WERI-Rb-1 (cell line): Measurements from ENCODE around the gene MSH3.

Experiments
- DNase-seq: peaks from one replicate; pipeline ENCODE4 v3.0.0-alpha.2; 2020
- H3K27ac ChIP-seq: fragments of 250-450 bp; sonication (Bioruptor Pico); 2 replicates; pipeline ENCODE4 v1.5.1; 2020; ENCODE audit warnings: mild to moderate bottlenecking, moderate library complexity
- H3K27me3 ChIP-seq: fragments of 250-450 bp; sonication (Bioruptor Pico); 2 replicates; pipeline ENCODE4 v1.5.1; 2021; ENCODE audit warnings: mild to moderate bottlenecking, low read depth, moderate library complexity; ENCODE audit not compliant: insufficient read depth, severe bottlenecking
- H3K36me3 ChIP-seq: fragments of 250-450 bp; sonication (Bioruptor Pico); 2 replicates; pipeline ENCODE4 v1.5.1; 2020; ENCODE audit warnings: mild to moderate bottlenecking, moderate library complexity
- H3K4me3 ChIP-seq: 2 replicates; pipeline ENCODE4 v1.5.1; 2011; ENCODE audit warnings: low read depth, mild to moderate bottlenecking, control low read depth, low read length
- H3K9me3 ChIP-seq: fragments of 250-450 bp; sonication (Bioruptor Pico); 2 replicates; pipeline ENCODE4 v1.5.1; 2021; ENCODE audit warnings: mild to moderate bottlenecking, moderate library complexity; ENCODE audit not compliant: severe bottlenecking
- TF ChIP-seq, protein P1 (sequence below): IDR thresholded peaks from 2 replicates; pipeline ENCODE4 v1.5.1; 2011; ENCODE audit warnings: low read depth, mild to moderate bottlenecking, control low read depth, inconsistent platforms, low read length

Gene MSH3

DNA sequence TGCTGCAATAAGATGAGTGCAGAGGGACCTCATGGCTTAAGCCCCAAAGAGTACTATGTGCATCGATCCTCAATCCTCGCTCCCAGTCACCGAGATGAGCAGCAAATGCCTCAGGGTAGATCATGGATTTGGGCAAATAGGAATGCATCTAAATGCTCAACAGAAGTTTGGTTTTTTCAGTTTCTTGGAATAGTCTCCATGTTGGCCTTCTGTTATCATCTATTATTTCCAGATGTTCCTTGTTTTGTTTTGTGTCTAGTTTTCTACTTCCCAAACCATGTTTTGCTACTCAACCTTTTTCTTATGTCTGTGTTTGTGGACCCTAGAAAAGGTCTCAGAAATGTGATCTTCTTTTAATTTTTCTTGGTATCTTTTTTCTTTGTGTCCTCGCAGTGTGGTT lies 262.2 kb downstream of the MSH3 start:
- Histone ChIP-seq H3K4me3 (no peak overlapping the region), H3K9me3 (no peaks in the 10 kb centered on the region), H3K27me3 (no peaks in the 10 kb centered on the region), H3K27ac (no peak overlapping the region), H3K36me3 (no peaks in the 10 kb centered on the region)
- no peak for DNase-seq
- TF ChIP-seq, protein P1, sequence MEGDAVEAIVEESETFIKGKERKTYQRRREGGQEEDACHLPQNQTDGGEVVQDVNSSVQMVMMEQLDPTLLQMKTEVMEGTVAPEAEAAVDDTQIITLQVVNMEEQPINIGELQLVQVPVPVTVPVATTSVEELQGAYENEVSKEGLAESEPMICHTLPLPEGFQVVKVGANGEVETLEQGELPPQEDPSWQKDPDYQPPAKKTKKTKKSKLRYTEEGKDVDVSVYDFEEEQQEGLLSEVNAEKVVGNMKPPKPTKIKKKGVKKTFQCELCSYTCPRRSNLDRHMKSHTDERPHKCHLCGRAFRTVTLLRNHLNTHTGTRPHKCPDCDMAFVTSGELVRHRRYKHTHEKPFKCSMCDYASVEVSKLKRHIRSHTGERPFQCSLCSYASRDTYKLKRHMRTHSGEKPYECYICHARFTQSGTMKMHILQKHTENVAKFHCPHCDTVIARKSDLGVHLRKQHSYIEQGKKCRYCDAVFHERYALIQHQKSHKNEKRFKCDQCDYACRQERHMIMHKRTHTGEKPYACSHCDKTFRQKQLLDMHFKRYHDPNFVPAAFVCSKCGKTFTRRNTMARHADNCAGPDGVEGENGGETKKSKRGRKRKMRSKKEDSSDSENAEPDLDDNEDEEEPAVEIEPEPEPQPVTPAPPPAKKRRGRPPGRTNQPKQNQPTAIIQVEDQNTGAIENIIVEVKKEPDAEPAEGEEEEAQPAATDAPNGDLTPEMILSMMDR = no peak

DNA sequence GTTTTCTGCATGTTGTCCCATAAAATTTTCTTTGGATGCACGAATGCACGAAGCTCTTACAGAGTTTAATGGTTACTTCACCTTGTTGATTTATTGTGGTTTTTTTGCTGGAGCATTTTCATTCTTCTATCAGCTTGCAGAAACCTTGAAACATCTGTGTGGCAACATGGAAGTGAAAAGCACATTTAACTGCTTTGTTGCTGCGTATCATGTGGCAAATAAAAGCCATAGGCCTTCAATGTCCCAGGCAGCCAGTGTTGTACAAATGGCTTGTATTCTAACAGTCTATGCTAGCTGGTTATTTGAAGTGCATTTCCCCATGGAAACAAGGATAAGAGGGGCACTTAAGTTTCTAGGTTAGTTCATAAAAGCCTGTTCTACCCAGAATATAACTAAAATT lies 263.2 kb downstream of the MSH3 start:
- no peak overlapping the region for H3K4me3 ChIP-seq

DNA sequence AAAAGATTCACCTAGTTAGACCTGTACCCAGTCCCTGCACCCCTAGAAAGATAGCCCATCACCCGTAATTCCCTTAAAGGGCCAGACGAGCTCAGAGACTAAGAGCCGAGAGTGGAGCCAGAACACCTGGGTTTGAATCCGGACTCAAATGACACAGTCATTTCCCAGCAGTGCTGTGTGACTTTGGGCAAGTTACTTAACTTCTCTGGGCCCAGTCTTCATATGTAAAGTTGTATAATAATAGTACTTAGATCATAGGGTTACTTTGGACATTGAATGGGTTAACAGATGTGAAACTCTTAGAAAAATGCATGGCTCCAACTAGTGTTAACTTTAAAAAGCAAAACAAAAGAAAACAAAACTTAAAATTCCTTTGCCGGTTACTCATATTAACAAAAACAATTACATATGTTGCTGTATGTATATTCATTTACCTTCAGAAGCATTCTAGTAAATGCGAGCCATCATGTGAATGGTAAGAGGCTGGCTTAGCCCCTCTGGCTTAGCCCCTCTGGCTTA lies 265.3 kb downstream of the MSH3 start:
- Histone ChIP-seq H3K4me3 (no peak overlapping the region), H3K36me3 (no peaks in the 10 kb centered on the region), H3K27ac (no peak overlapping the region), H3K27me3 (no peaks in the 10 kb centered on the region), H3K9me3 (no peaks in the 10 kb centered on the region)
- DNase-seq = no peak
- TF ChIP-seq, protein P1 = no peak

More for the DNA sequence above, 263.2 kb downstream of the MSH3 start:
- Histone ChIP-seq H3K36me3 (no peaks in the 10 kb centered on the region), H3K27me3 (no peaks in the 10 kb centered on the region), H3K9me3 (no peaks in the 10 kb centered on the region), H3K27ac (no peak overlapping the region)
- TF ChIP-seq, protein P1 = no peak
- DNase-seq = no peak

DNA sequence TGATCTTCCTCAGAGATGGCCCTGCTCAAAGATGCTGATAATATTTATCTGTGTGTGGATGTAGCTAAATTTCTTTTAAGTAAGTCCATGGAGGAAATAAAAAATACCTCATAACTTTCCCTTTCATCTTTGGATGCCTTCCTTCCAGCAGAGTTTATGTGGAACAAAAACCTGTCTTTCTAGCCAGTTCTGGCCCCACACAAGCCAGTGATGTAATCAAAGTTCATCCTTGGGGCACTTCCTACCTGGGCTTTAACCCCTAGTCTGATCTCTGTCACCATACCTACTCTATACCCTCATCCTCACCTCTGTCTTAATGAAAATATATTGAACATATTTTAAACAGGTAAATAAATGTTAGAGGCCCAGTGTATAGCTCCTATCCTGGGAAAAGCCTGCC lies 265.9 kb downstream of the MSH3 start:
- Histone ChIP-seq H3K36me3 (no peaks in the 10 kb centered on the region), H3K27ac (no peak overlapping the region), H3K27me3 (no peaks in the 10 kb centered on the region), H3K4me3 (no peak overlapping the region), H3K9me3 (no peaks in the 10 kb centered on the region)
- no peak for DNase-seq
- TF ChIP-seq, protein P1 = no peak

DNA sequence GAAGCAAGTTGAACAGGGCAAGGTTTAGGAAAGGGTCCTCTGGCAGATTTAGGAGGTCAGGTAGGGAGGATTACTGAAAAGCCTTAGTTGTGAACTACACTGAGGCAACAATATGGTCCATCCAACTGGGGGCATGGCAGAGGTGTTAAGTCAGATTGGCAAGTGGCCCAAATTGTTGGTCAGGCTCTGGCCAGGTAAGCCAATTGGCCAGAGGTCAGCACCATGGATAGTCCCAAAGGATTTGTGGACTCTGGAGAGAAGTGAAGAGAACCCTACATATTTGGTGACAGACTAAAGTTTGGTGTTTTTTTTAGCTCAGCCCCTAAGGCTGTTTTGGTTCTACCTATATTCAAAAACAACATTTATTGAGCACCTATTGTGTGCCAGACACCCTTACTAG lies 266.6 kb downstream of the MSH3 start:
- Histone ChIP-seq H3K4me3 (no peak overlapping the region), H3K27ac (no peak overlapping the region), H3K9me3 (no peaks in the 10 kb centered on the region), H3K36me3 (no peaks in the 10 kb centered on the region), H3K27me3 (no peaks in the 10 kb centered on the region)
- no peak for DNase-seq
- TF ChIP-seq, protein P1 = no peak

DNA sequence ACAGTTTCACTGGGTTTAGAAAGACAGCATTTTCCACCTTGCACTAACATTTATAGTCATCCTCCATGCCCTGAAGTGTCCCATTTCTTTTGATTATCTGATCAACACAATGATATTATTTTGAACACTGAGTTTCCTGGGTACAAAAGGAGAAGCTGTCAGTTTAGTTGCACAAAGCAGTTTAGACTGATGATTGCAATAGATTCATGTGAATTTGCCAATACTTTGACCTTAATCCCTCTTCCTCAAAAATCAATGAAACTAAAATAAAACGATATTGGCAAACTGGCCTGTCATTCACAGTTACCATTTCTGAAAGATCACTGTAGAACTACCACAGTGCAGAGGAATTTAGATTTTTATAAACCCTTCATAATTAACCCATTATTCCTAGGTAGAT lies 271.5 kb downstream of the MSH3 start:
- Histone ChIP-seq H3K9me3 (no peaks in the 10 kb centered on the region), H3K27ac (no peak overlapping the region), H3K27me3 (no peaks in the 10 kb centered on the region), H3K4me3 (no peak overlapping the region), H3K36me3 (no peaks in the 10 kb centered on the region)
- TF ChIP-seq, protein P1 = no peak
- no peak for DNase-seq
